HCT116 (cell line): Measurements from ENCODE around the gene CAVIN2. TPM values are rescaled to one million over a fixed set of nuclear protein-coding genes. Genes with fewer than 3 reads are reported as not detected.

Experiments
- ATAC-seq: fragments of 200-7000 bp; cut with Tn5 transposase; 2 replicates; pipeline ENCODE4 v1.9.1; 2020; ENCODE audit warnings: mild to moderate bottlenecking, moderate library complexity
- BruUV-seq: library from RNA; stranded (reverse); fragments of 400-500 nt; replicated peaks from 2 replicates; lab custom pipeline; 2021; lab: Mats Ljungman, UMichigan
- CTCF ChIA-PET: fragments of 300-600 bp; sonication (Branson Sonifier 250); formaldehyde crosslinking; loops from one replicate; lab custom pipeline; 2021; ENCODE audit warnings: antibody characterized with exemption; lab: Charles Lee
- POLR2A ChIA-PET: fragments of 300-600, 350-600 bp; sonication (Branson Sonifier 250); formaldehyde crosslinking; loops from one replicate; lab custom pipeline; 2021; ENCODE audit warnings: antibody characterized with exemption; lab: Charles Lee
- RAD21 ChIA-PET, 2 experiments: fragments of 300-600 bp; sonication (Branson Sonifier 250); formaldehyde crosslinking; loops; one replicate each; lab custom pipeline; 2023; ENCODE audit warnings: low total read pairs in 2 of 2; ENCODE audit not compliant: uncharacterized antibody in 2 of 2, unreplicated experiment in 2 of 2, low non-redundant PET in 1 of 2; lab: Charles Lee
- DNase-seq: peaks from one replicate; pipeline ENCODE4 v3.0.0-alpha.2; 2010; ENCODE audit warnings: low read depth, low spot score
- H2AFZ ChIP-seq: fragments of 200-600 bp; shearing (Covaris generic), sonication (generic); 2 replicates; pipeline ENCODE4 v1.6.1; 2017; ENCODE audit warnings: low read depth, mixed run types, mixed read lengths, antibody characterized with exemption, low read length; ENCODE audit not compliant: poor library complexity, severe bottlenecking
- H3K27ac ChIP-seq: 2 replicates; pipeline ENCODE4 v1.5.1; 2012; ENCODE audit warnings: low read depth, low read length
- H3K27me3 ChIP-seq: fragments of 200-600 bp; sonication (generic); 2 replicates; pipeline ENCODE4 v1.6.1; 2016; ENCODE audit warnings: mixed run types, low read length, mixed read lengths; ENCODE audit not compliant: insufficient read depth
- H3K36me3 ChIP-seq, 2 experiments: fragments of 200-500 bp in 1 of 2; fragments of 200-600 bp in 1 of 2; sonication (Bioruptor generic) in 1 of 2; sonication (generic) in 1 of 2; 2 replicates each; pipeline versions ENCODE4 v1.5.1 to v1.6.1; 2014 to 2016; ENCODE audit warnings: low read length in 2 of 2, inconsistent platforms in 1 of 2, mixed read lengths in 1 of 2, mixed run types in 1 of 2; ENCODE audit not compliant: insufficient read depth in 2 of 2, control insufficient read depth in 1 of 2
- H3K4me1 ChIP-seq, 2 experiments: fragments of 200-600 bp in 1 of 2; sonication (generic) in 1 of 2; 2 replicates each; pipeline versions ENCODE4 v1.5.1 to v1.6.1; 2012 to 2017; ENCODE audit warnings: low read length in 2 of 2, inconsistent platforms in 1 of 2, mild to moderate bottlenecking in 1 of 2, mixed read lengths in 1 of 2, mixed run types in 1 of 2, moderate library complexity in 1 of 2; ENCODE audit not compliant: insufficient read depth in 2 of 2, control insufficient read depth in 1 of 2
- H3K4me2 ChIP-seq: fragments of 200-600 bp; sonication (generic); 2 replicates; pipeline ENCODE4 v1.6.1; 2017; ENCODE audit warnings: mixed run types, low read length, mixed read lengths
- H3K4me3 ChIP-seq, 2 experiments: fragments of 200-600 bp in 1 of 2; sonication (generic) in 1 of 2; replicated peaks in 1 of 2; 2 replicates each; pipeline ENCODE4 v1.5.1; 2011 to 2016; ENCODE audit warnings: low read length in 2 of 2, control low read depth in 1 of 2, low read depth in 1 of 2, mild to moderate bottlenecking in 1 of 2, mixed read lengths in 1 of 2, mixed run types in 1 of 2
- H3K79me2 ChIP-seq: fragments of 200-600 bp; sonication (generic); 2 replicates; pipeline ENCODE4 v1.6.1; 2017; ENCODE audit warnings: mild to moderate bottlenecking, mixed run types, low read length, moderate library complexity, mixed read lengths; ENCODE audit not compliant: insufficient read depth
- H3K9ac ChIP-seq: fragments of 200-600 bp; sonication (generic); 2 replicates; pipeline ENCODE4 v1.6.1; 2016; ENCODE audit warnings: low read length, mixed read lengths
- H3K9me2 ChIP-seq: fragments of 200-600 bp; sonication (generic), shearing (Covaris generic); 2 replicates; pipeline ENCODE4 v1.6.1; 2017; ENCODE audit warnings: mixed run types, mild to moderate bottlenecking, moderate library complexity; ENCODE audit not compliant: insufficient read depth
- H3K9me3 ChIP-seq, 2 experiments: fragments of 200-500 bp in 1 of 2; fragments of 200-600 bp in 1 of 2; sonication (Bioruptor generic) in 1 of 2; sonication (generic) in 1 of 2; 2 replicates each; pipeline ENCODE4 v1.6.1; 2014 to 2017; ENCODE audit warnings: low read length in 2 of 2, mixed read lengths in 2 of 2, inconsistent platforms in 1 of 2, low read depth in 1 of 2, mild to moderate bottlenecking in 1 of 2, mixed run types in 1 of 2, moderate library complexity in 1 of 2; ENCODE audit not compliant: control insufficient read depth in 1 of 2, insufficient read depth in 1 of 2
- H4K20me1 ChIP-seq: fragments of 200-600 bp; sonication (generic), shearing (Covaris generic); 2 replicates; pipeline ENCODE4 v1.6.1; 2017; ENCODE audit warnings: mixed run types, mild to moderate bottlenecking, moderate library complexity; ENCODE audit not compliant: insufficient read depth
- CTCF ChIP-seq, 3 experiments: fragments of 200-600 bp in 1 of 3; sonication (generic) in 1 of 3; IDR thresholded peaks in 2 of 3; conservative IDR thresholded peaks in 1 of 3; 2 replicates each; pipeline ENCODE4 v1.5.1; 2012 to 2017; ENCODE audit warnings: low read depth in 2 of 3, low read length in 2 of 3, antibody characterized with exemption in 1 of 3, borderline replicate concordance in 1 of 3, control low read depth in 1 of 3, mild to moderate bottlenecking in 1 of 3, mixed read lengths in 1 of 3, mixed run types in 1 of 3, moderate library complexity in 1 of 3; ENCODE audit not compliant: insufficient read depth in 1 of 3
- EGR1 ChIP-seq: IDR thresholded peaks from 2 replicates; pipeline ENCODE4 v1.6.1; 2012; ENCODE audit warnings: low read depth
- ELF1 ChIP-seq: IDR thresholded peaks from 2 replicates; pipeline ENCODE4 v1.6.1; 2012; ENCODE audit warnings: low read depth, borderline replicate concordance
- EZH2phosphoT487 ChIP-seq: fragments of 200-600 bp; IDR thresholded peaks from 2 replicates; pipeline ENCODE4 v1.6.1; 2018; ENCODE audit warnings: antibody characterized with exemption, borderline replicate concordance
- FOSL1 ChIP-seq: IDR thresholded peaks from 2 replicates; pipeline ENCODE4 v1.6.1; 2012; ENCODE audit warnings: low read depth
- RAD21 ChIP-seq: IDR thresholded peaks from 2 replicates; pipeline ENCODE4 v1.6.1; 2012; ENCODE audit warnings: low read depth, mild to moderate bottlenecking
- SP1 ChIP-seq: IDR thresholded peaks from 2 replicates; pipeline ENCODE4 v1.6.1; 2012; ENCODE audit warnings: low read depth
- YY1 ChIP-seq: IDR thresholded peaks from 2 replicates; pipeline ENCODE4 v1.6.1; 2011; ENCODE audit warnings: low read length, low read depth, moderate library complexity, mild to moderate bottlenecking; ENCODE audit not compliant: insufficient replicate concordance; ENCODE audit errors: extremely low read depth
- ZNF274 ChIP-seq: fragments of 200-500 bp; sonication (Bioruptor generic); IDR thresholded peaks from 2 replicates; pipeline ENCODE4 v1.6.1; 2014; ENCODE audit warnings: mild to moderate bottlenecking, low read depth, low read length, inconsistent platforms
- intact Hi-C: fragments of 100-400 bp; cut with micrococcal nuclease; formaldehyde crosslinking; loops from 2 replicates; pipeline ENCODE4 v1.10.0; 2022
- total RNA-seq: library from RNA; stranded (reverse); gene quantifications from one replicate; pipeline ENCODE4 v1.2.1, GENCODE V29; 2021; ENCODE audit not compliant: unreplicated experiment

Gene CAVIN2
- total RNA-seq, 1 experiment from 2014 or later, result 0.27 TPM

DNA sequence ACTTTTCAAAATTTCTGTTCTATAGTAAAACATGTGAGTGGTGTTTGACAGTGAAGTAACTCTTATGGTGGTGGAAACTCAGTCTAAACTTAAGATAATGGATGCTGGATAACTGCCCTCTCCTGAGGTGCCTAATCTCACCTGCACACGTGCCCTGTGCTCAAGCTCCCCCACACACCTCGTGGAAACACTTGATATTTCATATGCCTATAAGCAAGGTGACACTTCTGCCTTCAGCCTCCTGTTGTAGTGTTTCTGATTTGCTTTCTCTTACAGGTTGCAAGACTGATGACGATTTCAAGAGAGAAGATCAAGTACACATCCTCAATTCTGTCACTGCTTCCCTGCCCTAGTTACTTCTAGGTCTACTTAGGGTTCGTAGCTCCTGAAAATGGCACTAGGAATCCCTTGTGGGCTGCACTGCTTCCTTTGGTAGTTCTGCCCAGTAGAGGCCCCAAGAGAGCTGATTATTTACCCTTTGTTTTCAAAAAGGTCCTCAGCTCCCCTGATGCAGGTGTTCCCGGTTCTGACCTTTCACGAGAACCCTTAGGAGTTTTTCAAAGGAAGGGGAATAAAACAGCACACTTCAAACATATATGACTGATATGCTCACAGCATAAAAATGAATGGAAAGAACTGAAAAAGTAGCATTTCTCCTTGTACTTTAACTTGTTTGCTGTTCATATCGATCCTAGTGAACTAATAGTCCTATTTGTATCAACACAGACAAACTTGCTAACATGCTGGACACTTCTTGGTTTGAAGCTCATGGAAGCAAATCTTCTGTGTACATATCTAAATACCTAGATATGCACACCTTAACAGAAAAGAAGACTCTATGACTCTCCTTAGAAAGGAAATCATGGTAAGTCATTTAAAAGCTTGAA, 6.7 kb downstream of the CAVIN2 start:
- no peaks in the 10 kb centered on the region for H3K9me3 ChIP-seq
- H3K36me3 ChIP-seq, result no peaks in the 10 kb centered on the region
- TF ChIP-seq CTCF (IDR thresholded peaks at IDR 0.05 in 2 of 3, conservative IDR thresholded peaks at IDR 0.05 in 1 of 3; ENCODE audit: borderline replicate concordance in 1 of 3, insufficient read depth in 1 of 3, low read depth in 2 of 3, low read length in 2 of 3) (0 out of 6 replicates have a peak, but pooled peaks of 1 of the 3 experiments have one; percentile 8), EZH2phosphoT487 (no peak)
- TF ChIP-seq, all 23 proteins: peak for 1
- Histone ChIP-seq H3K9ac (no peak overlapping the region), H3K27me3 (no peaks in the 10 kb centered on the region), H3K9me2 (no peaks in the 10 kb centered on the region), H3K4me1 (no peaks in the 10 kb centered on the region), H3K4me2 (no peak overlapping the region), H3K79me2 (no peaks in the 10 kb centered on the region), H3K4me3 (no peak overlapping the region), H3K27ac (no peak overlapping the region), H2AFZ (no peak overlapping the region), H4K20me1 (no peaks in the 10 kb centered on the region)
- POLR2A ChIA-PET, result no interaction called here
- no TSS peak for BruUV-seq
- ATAC-seq (no peak; the same call in 1 of the 2 replicates), DNase-seq (no peak)
- intact Hi-C loops, result no loop called here
- CTCF ChIA-PET, result interaction anchor here (1.1 to 2.7 kb wide), 3 partner anchors 9 to 323 kb away, joined by 3 to 12 read pairs (median 4); no protein-coding TSS in a partner anchor
- RAD21 ChIA-PET, result no interaction called here

DNA sequence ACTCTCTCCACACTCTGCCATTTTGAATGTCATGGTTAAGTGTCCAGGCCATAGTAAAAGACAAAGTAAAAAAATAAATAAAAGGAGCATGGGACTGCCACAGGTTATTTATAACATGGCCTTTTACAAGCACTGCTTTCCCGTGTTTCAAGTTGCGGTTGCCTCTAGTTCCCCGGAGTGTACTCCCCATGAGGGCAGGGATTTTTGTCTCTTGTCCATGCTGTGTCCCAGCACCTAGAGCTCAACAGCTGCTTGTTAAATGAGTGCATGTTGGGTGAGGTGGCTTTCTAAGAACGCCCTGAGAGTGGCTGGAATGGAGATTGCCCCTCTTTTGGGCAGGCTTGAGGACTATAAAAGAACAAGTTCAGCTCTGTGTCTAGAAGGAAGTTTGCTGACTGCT, 8.4 kb downstream of the CAVIN2 start:
- Histone ChIP-seq H4K20me1 (no peaks in the 10 kb centered on the region), H3K27me3 (no peaks in the 10 kb centered on the region), H3K27ac (no peak overlapping the region), H3K9ac (no peak overlapping the region), H2AFZ (no peak overlapping the region), H3K9me2 (no peaks in the 10 kb centered on the region), H3K36me3 (no peaks in the 10 kb centered on the region), H3K4me2 (no peak overlapping the region), H3K79me2 (no peaks in the 10 kb centered on the region), H3K9me3 (no peaks in the 10 kb centered on the region), H3K4me1 (no peaks in the 10 kb centered on the region), H3K4me3 (no peak overlapping the region)
- ATAC-seq, result no peak
- intact Hi-C loops, result no loop called here
- DNase-seq, result no peak
- ChIA-PET POLR2A (no interaction called here), RAD21 (no interaction called here), CTCF (interaction anchor here (2.7 kb wide), 1 partner anchor 324 kb away, joined by 12 read pairs; no protein-coding TSS in a partner anchor)
- TF ChIP-seq RAD21 (no peak), SP1 (no peak), ELF1 (no peak), YY1 (no peak), EGR1 (no peak), ZNF274 (no peak), EZH2phosphoT487 (no peak), FOSL1 (no peak)
- BruUV-seq, result no TSS peak
